GM12878 (cell line): Measurements from ENCODE around the gene ITSN2. TPM values are rescaled to one million over a fixed set of nuclear protein-coding genes. Genes with fewer than 3 reads are reported as not detected.

Source experiments
- ATAC-seq: fragments of 200-7000 bp; cut with Tn5 transposase; 3 replicates; pipeline ENCODE4 v1.9.1; 2020; ENCODE audit warnings: mild to moderate bottlenecking, moderate library complexity
- BruUV-seq: library from RNA; stranded (reverse); fragments of 400-500 nt; replicated peaks from 2 replicates; lab custom pipeline; 2021; lab: Mats Ljungman, UMichigan
- CTCF ChIA-PET: fragments of 300-600 bp; sonication (Branson Sonifier 250); formaldehyde crosslinking; extraction: SDS; loops from one replicate; lab custom pipeline; 2021; ENCODE audit warnings: inconsistent platforms; lab: Yijun Ruan, JAX
- POLR2A ChIA-PET: fragments of 350-600 bp; formaldehyde crosslinking; extraction: SDS; loops from one replicate; lab custom pipeline; 2021; ENCODE audit warnings: inconsistent platforms; lab: Charles Lee
- RAD21 ChIA-PET: fragments of 300-600 bp; sonication (Branson Sonifier 250); formaldehyde crosslinking; loops from one replicate; lab custom pipeline; 2023; ENCODE audit warnings: antibody characterized with exemption; ENCODE audit not compliant: unreplicated experiment; lab: Charles Lee
- SMC1A ChIA-PET: fragments of 300-600 bp; sonication (Branson Sonifier 250); formaldehyde crosslinking; loops from one replicate; lab custom pipeline; 2023; ENCODE audit not compliant: unreplicated experiment, uncharacterized antibody; lab: Charles Lee
- DNase-seq: peaks from one replicate; pipeline ENCODE4 v3.0.0-alpha.2; 2011; ENCODE audit warnings: low read depth, low spot score
- FAIRE-seq: peaks from 3 replicates; lab custom pipeline; 2011; peaks lifted over from hg19 to GRCh38; lab: Jason Lieb, UNC
- H2AFZ ChIP-seq: 2 replicates; pipeline ENCODE4 v1.6.0; 2011; ENCODE audit warnings: low read depth, low read length, control low read depth; ENCODE audit not compliant: control insufficient read depth
- H3K27ac ChIP-seq: 2 replicates; pipeline ENCODE4 v1.5.1; 2011; ENCODE audit warnings: control low read depth; ENCODE audit not compliant: control insufficient read depth, insufficient read depth
- H3K27me3 ChIP-seq, 2 experiments: replicated peaks in 1 of 2; 2 replicates each; pipeline versions ENCODE4 v1.6.0 to v1.6.1; 2011; ENCODE audit warnings: low read length in 1 of 2; ENCODE audit not compliant: control insufficient read depth in 2 of 2, insufficient read depth in 2 of 2
- H3K36me3 ChIP-seq, 2 experiments: 2 replicates each; pipeline ENCODE4 v1.5.1; 2011; ENCODE audit warnings: low read length in 1 of 2; ENCODE audit not compliant: control insufficient read depth in 2 of 2, insufficient read depth in 2 of 2
- H3K4me1 ChIP-seq: 2 replicates; pipeline ENCODE4 v1.6.1; 2011; ENCODE audit warnings: mild to moderate bottlenecking, low read length, moderate library complexity, mixed read lengths; ENCODE audit not compliant: control insufficient read depth, insufficient read depth
- H3K4me2 ChIP-seq: 2 replicates; pipeline ENCODE4 v1.6.0; 2011; ENCODE audit warnings: control low read depth; ENCODE audit not compliant: control insufficient read depth, insufficient read depth
- H3K4me3 ChIP-seq: fragments of 200-600 bp; sonication (generic); 2 replicates; pipeline ENCODE4 v1.5.1; 2016
- H3K79me2 ChIP-seq: 2 replicates; pipeline ENCODE4 v1.6.0; 2011; ENCODE audit warnings: low read length; ENCODE audit not compliant: control insufficient read depth, insufficient read depth
- H3K9ac ChIP-seq: 2 replicates; pipeline ENCODE4 v1.8.0; 2011; ENCODE audit warnings: low read length, control low read depth, mixed read lengths; ENCODE audit not compliant: control insufficient read depth, insufficient read depth
- H3K9me3 ChIP-seq: replicated peaks from 3 replicates; pipeline ENCODE4 v1.5.1; 2011; ENCODE audit warnings: mild to moderate bottlenecking, low read length; ENCODE audit not compliant: control insufficient read depth, insufficient read depth
- H4K20me1 ChIP-seq: 2 replicates; pipeline ENCODE4 v1.6.0; 2011; ENCODE audit not compliant: control insufficient read depth, insufficient read depth
- CREB1 ChIP-seq: IDR thresholded peaks from 2 replicates; pipeline ENCODE4 v1.6.1; 2012; ENCODE audit warnings: low read depth, mild to moderate bottlenecking, inconsistent platforms
- DPF2 ChIP-seq: fragments of 450-650 bp; IDR thresholded peaks from 2 replicates; pipeline ENCODE4 v1.6.1; 2017; ENCODE audit warnings: mild to moderate bottlenecking
- E4F1 ChIP-seq: fragments of 450-650 bp; IDR thresholded peaks from 2 replicates; pipeline ENCODE4 v1.6.1; 2018; ENCODE audit warnings: borderline replicate concordance, mild to moderate bottlenecking; ENCODE audit not compliant: partially characterized antibody
- EED ChIP-seq: sonication (generic); IDR thresholded peaks from 2 replicates; pipeline ENCODE4 v1.6.1; 2016; ENCODE audit warnings: antibody characterized with exemption, low read depth
- FOS ChIP-seq: IDR thresholded peaks from 3 replicates; pipeline ENCODE4 v1.6.1; 2011; ENCODE audit warnings: borderline replicate concordance; ENCODE audit not compliant: insufficient read length; ENCODE audit errors: extremely low read depth
- MTA2 ChIP-seq: fragments of 450-650 bp; IDR thresholded peaks from 2 replicates; pipeline ENCODE4 v1.6.1; 2016; ENCODE audit warnings: low read depth, mild to moderate bottlenecking, moderate library complexity
- NR2F1 ChIP-seq: fragments of 450-650 bp; conservative IDR thresholded peaks from 2 replicates; pipeline ENCODE4 v1.6.1; 2017; ENCODE audit warnings: mild to moderate bottlenecking
- PAX5 ChIP-seq: IDR thresholded peaks from 2 replicates; pipeline ENCODE4 v1.6.1; 2011; ENCODE audit warnings: low read depth, low read length, borderline replicate concordance
- POU2F2 ChIP-seq: IDR thresholded peaks from 3 replicates; pipeline ENCODE4 v1.6.1; 2011; ENCODE audit warnings: low read depth, mild to moderate bottlenecking, low read length, borderline replicate concordance
- RCOR1 ChIP-seq: conservative IDR thresholded peaks from 2 replicates; pipeline ENCODE4 v1.6.1; 2012; ENCODE audit warnings: low read depth, low read length, improper control_type of control experiment
- RUNX3 ChIP-seq: IDR thresholded peaks from 2 replicates; pipeline ENCODE4 v1.6.1; 2012; ENCODE audit warnings: low read length, inconsistent platforms
- SMC3 ChIP-seq: IDR thresholded peaks from 2 replicates; pipeline ENCODE4 v1.6.1; 2011; ENCODE audit warnings: low read length, improper control_type of control experiment, borderline replicate concordance
- USF1 ChIP-seq: IDR thresholded peaks from 2 replicates; pipeline ENCODE4 v1.6.1; 2011; ENCODE audit warnings: borderline replicate concordance, low read depth, mild to moderate bottlenecking, moderate library complexity, mixed read lengths, low read length; ENCODE audit not compliant: insufficient read depth; ENCODE audit errors: extremely low read length
- ZNF622 ChIP-seq: fragments of 450-650 bp; IDR thresholded peaks from 2 replicates; pipeline ENCODE4 v1.6.1; 2017; ENCODE audit warnings: mild to moderate bottlenecking, inconsistent platforms
- WGBS: methylation state at CpG from one replicate; pipeline ENCODE4 v1.1.6; 2016; ENCODE audit warnings: low lambda C conversion rate; ENCODE audit not compliant: insufficient replicate concordance, insufficient coverage; ENCODE audit errors: missing lambda C conversion rate; 5-methylcytosine and 5-hydroxymethylcytosine counted together
- in situ Hi-C: fragments of 300-500 bp; cut with MboI; formaldehyde crosslinking; loops from 9 replicates; pipeline ENCODE4 v1.14.3; 2018; ENCODE audit warnings: mixed read lengths
- intact Hi-C: fragments of 100-400 bp; cut with micrococcal nuclease; formaldehyde crosslinking; loops from one replicate; pipeline ENCODE4 v1.14.2; 2022; ENCODE audit not compliant: unreplicated experiment
- polyA plus RNA-seq, 11 experiments: library from polyadenylated mRNA; depleted of rRNA in 4 of 11; unstranded in 6 of 11; stranded (reverse) in 5 of 11; fragments of >200 nt; fragmentation: Nextera tagmentation in 4 of 11; fragmentation: Illumina TruSeq in 1 of 11; extraction: Ambion mirVana in 4 of 11; extraction: Trizol in 1 of 11; gene quantifications; 1 replicate in 1 of 11; 2 replicates in 10 of 11; pipeline versions ENCODE4 v1.2.1 to v1.2.3, GENCODE V29; 2011 to 2016; ENCODE audit warnings: inconsistent platforms in 2 of 11, missing spikeins in 2 of 11, low read depth in 1 of 11
- total RNA-seq, 4 experiments: library from RNA; depleted of rRNA in 3 of 4; stranded (reverse); fragments of >200 nt in 3 of 4; fragmentation: Illumina TruSeq in 1 of 4; extraction: Trizol in 1 of 4; gene quantifications; 2 replicates each; pipeline versions ENCODE4 v1.2.1 to v1.2.3, GENCODE V29; 2013 to 2021
- TF ChIP-seq, protein P1 (sequence below): fragments of 450-650 bp; IDR thresholded peaks from 2 replicates; pipeline ENCODE4 v1.6.1; 2017; ENCODE audit warnings: mild to moderate bottlenecking, moderate library complexity

The ITSN2 gene
- total and polyA plus RNA-seq, 10 of the 15 experiments (the other 5 are each of a cell fraction or from before 2014, with no cell fraction given): 20.5 to 80.0 (median 54.7) TPM

GRCh38 chr2:24183366-24184069 is 176.8 kb downstream of the ITSN2 start:
- Histone ChIP-seq H2AFZ (no peak overlapping the region), H3K9ac (no peak overlapping the region), H3K79me2 (no peaks in the 10 kb centered on the region), H4K20me1 (no peaks in the 10 kb centered on the region), H3K4me3 (no peak overlapping the region), H3K9me3 (no peaks in the 10 kb centered on the region), H3K4me1 (no peaks in the 10 kb centered on the region), H3K4me2 (no peak overlapping the region), H3K27ac (no peak overlapping the region), H3K36me3 (no peaks in the 10 kb centered on the region), H3K27me3 (no peaks in the 10 kb centered on the region)
- ATAC-seq: no peak
- TF ChIP-seq USF1 (no peak), POU2F2 (no peak), NR2F1 (no peak), DPF2 (no peak), SMC3 (no peak), PAX5 (no peak), CREB1 (no peak), E4F1 (no peak), ZNF622 (no peak), MTA2 (no peak), RUNX3 (no peak), RCOR1 (no peak), FOS (no peak), EED (no peak)
- TF ChIP-seq, protein P1, sequence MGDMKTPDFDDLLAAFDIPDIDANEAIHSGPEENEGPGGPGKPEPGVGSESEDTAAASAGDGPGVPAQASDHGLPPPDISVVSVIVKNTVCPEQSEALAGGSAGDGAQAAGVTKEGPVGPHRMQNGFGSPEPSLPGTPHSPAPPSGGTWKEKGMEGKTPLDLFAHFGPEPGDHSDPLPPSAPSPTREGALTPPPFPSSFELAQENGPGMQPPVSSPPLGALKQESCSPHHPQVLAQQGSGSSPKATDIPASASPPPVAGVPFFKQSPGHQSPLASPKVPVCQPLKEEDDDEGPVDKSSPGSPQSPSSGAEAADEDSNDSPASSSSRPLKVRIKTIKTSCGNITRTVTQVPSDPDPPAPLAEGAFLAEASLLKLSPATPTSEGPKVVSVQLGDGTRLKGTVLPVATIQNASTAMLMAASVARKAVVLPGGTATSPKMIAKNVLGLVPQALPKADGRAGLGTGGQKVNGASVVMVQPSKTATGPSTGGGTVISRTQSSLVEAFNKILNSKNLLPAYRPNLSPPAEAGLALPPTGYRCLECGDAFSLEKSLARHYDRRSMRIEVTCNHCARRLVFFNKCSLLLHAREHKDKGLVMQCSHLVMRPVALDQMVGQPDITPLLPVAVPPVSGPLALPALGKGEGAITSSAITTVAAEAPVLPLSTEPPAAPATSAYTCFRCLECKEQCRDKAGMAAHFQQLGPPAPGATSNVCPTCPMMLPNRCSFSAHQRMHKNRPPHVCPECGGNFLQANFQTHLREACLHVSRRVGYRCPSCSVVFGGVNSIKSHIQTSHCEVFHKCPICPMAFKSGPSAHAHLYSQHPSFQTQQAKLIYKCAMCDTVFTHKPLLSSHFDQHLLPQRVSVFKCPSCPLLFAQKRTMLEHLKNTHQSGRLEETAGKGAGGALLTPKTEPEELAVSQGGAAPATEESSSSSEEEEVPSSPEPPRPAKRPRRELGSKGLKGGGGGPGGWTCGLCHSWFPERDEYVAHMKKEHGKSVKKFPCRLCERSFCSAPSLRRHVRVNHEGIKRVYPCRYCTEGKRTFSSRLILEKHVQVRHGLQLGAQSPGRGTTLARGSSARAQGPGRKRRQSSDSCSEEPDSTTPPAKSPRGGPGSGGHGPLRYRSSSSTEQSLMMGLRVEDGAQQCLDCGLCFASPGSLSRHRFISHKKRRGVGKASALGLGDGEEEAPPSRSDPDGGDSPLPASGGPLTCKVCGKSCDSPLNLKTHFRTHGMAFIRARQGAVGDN: no peak
- in situ Hi-C loops (no loop called here), intact Hi-C loops (no loop called here)
- ChIA-PET SMC1A (no interaction called here), CTCF (interaction anchor here (0.9 to 1.4 kb wide), 2 partner anchors 10 to 359 kb away, joined by 3 read pairs; no protein-coding TSS in a partner anchor), RAD21 (no interaction called here), POLR2A (interaction anchor here (0.7 kb wide), 1 partner anchor 528 kb away, joined by 4 read pairs; no protein-coding TSS in a partner anchor)
- 52% methylated on average over 6 of the region's 6 CpGs for WGBS
- no TSS peak for BruUV-seq
- no peak for FAIRE-seq
- no peak for DNase-seq
